SKM-1 (cell line): ENCODE measurements around the gene ADAMTSL5.
"Not testable (repeated sequence)": the region's sequence is repeated elsewhere in the genome, so short reads cannot be mapped to it uniquely, and the experiment has no call there.

Experiments used
- DNase-seq: peaks from one replicate; lab custom pipeline; 2025; ENCODE audit not compliant: unreplicated experiment; lab: John Stamatoyannopoulos, UW

The ADAMTSL5 gene

GRCh38 chr19:1512671-1513498 lies at the start of gene ADAMTSL5:
Gene ADAMTSL5, minus strand, starts transcription at chr19:1513019. Its CDS starts 2,076 bp downstream, at chr19:1510943.
- DNase-seq = peak; percentile 25

- DNase-seq = no peak
Measured at GRCh38 chr19:1561236-1561842, 48.5 kb upstream of the ADAMTSL5 start.

GRCh38 chr19:1560286-1560882 lies 47.6 kb upstream of the ADAMTSL5 start:
- no peak for DNase-seq

GRCh38 chr19:1558552-1558951 lies 45.7 kb upstream of the ADAMTSL5 start:
- no peak for DNase-seq

- no peak for DNase-seq
Measured at GRCh38 chr19:1556390-1557070, 43.7 kb upstream of the ADAMTSL5 start.

- no peak for DNase-seq
Measured at GRCh38 chr19:1555487-1556389, 42.9 kb upstream of the ADAMTSL5 start.

GRCh38 chr19:1554968-1555367 lies 42.1 kb upstream of the ADAMTSL5 start:
- DNase-seq = no peak

GRCh38 chr19:1553415-1553814 lies 40.6 kb upstream of the ADAMTSL5 start:
- no peak for DNase-seq

GRCh38 chr19:1551068-1552040 lies 38.5 kb upstream of the ADAMTSL5 start:
- DNase-seq = no peak

- DNase-seq = no peak
Measured at GRCh38 chr19:1549332-1549945, 36.6 kb upstream of the ADAMTSL5 start.

GRCh38 chr19:1540365-1540925 lies 27.6 kb upstream of the ADAMTSL5 start:
- no peak for DNase-seq

- DNase-seq = not testable (repeated sequence)
Measured at GRCh38 chr19:1539749-1540148, 26.9 kb upstream of the ADAMTSL5 start.

GRCh38 chr19:1538978-1539377 lies 26.2 kb upstream of the ADAMTSL5 start:
- DNase-seq = no peak

GRCh38 chr19:1535699-1536098 lies 22.9 kb upstream of the ADAMTSL5 start:
- not testable (repeated sequence) for DNase-seq

GRCh38 chr19:1534972-1535371 lies 22.2 kb upstream of the ADAMTSL5 start:
- no peak for DNase-seq

- no peak for DNase-seq
Measured at GRCh38 chr19:1533510-1534150, 20.8 kb upstream of the ADAMTSL5 start.

GRCh38 chr19:1532003-1532402 lies 19.2 kb upstream of the ADAMTSL5 start:
- no peak for DNase-seq

- no peak for DNase-seq
Measured at GRCh38 chr19:1531587-1531986, 18.8 kb upstream of the ADAMTSL5 start.
